Measurements from ENCODE around the gene RNF157.

The RNF157 gene

GRCh38 chr17:76121932-76122430, 118.3 kb downstream of the RNF157 start:
- no peak for DNase-seq

GRCh38 chr17:76120658-76121008, 119.7 kb downstream of the RNF157 start:
- no peak for DNase-seq

- no peak for DNase-seq
These were observed 120.6 kb downstream of the RNF157 start for GRCh38 chr17:76119409-76120371.

- no peak for DNase-seq
These were observed 125.0 kb downstream of the RNF157 start for GRCh38 chr17:76115138-76115754.

- no peak for DNase-seq
These were observed 128.3 kb downstream of the RNF157 start for GRCh38 chr17:76111956-76112355.

- DNase-seq, result no peak
These were observed 132.8 kb downstream of the RNF157 start for GRCh38 chr17:76107509-76107908.

DNA sequence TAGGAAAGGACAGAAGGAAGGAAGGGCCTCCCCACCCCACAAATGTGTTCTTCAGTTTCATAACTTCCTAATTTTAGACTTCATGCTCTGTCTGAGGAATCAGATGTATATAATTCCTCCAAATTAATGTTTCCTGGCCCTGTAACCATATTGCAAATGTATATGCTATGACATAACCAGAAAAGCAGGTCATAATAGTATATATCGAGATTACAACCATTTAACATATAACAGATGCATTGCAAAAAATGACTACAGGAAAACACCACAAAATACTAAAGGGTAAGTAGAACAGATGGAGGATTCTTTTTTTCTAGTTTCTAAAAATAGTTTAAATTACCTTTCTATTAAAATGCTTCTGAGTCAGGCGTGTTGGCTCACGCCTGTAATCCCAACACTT, 133.6 kb downstream of the RNF157 start:
- no peak for DNase-seq

- no peak for DNase-seq
These were observed 135.4 kb downstream of the RNF157 start for GRCh38 chr17:76104896-76105231.

GRCh38 chr17:76104140-76104895, 136.0 kb downstream of the RNF157 start:
- no peak for DNase-seq

GRCh38 chr17:76103274-76104139, 136.8 kb downstream of the RNF157 start, which contains the start of gene EXOC7:
Gene EXOC7, minus strand, starts transcription at chr17:76103787. Its CDS starts 95 bp downstream, at chr17:76103692.
- peak; percentile 91 for DNase-seq

DNA sequence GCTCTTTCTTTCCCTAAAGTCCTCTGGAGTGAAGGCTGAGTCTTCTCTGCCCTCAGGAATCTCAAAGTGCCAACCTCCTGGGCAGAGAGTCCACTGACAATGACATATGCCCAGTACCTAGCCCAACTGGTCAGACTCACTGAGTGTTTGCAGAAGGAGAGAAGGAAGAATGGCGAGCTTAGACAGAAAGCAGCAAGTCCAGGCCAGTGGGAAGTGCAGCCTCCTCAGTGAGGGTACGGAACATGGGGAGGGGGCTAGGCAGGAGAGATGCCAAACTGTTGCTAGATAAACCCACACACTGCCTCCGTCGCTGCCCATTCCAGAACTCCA, 137.4 kb downstream of the RNF157 start:
- DNase-seq, result no peak

DNA sequence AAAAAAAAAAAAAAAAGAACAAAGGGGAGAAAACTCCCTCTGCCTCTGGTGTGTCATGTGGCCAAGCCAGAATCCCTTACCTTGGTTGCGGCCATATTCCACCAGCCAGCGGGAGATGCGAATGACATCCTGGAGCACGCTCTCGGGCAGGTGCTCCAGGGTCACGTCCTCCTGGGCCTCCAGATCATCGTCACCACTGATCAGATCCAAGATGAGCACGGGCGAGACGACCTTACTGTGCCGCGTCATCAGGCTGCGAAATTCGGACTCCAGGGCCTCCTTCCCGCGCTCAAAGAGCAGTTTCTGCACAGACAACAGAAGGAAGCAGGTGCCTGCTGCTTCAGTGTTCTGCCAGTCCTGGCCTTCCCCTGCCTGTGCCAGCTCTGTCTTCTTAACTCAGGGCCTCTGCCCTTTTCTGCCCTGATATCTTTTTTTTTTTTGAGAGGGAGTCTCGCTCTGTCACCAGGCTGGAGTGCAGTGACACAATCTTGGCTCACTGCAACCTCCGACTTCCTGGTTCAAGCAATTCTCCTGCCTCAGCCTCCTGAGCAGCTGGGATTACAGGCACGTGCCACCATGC, 142.5 kb downstream of the RNF157 start:
- no peak for DNase-seq

GRCh38 chr17:76095943-76096342, 144.3 kb downstream of the RNF157 start:
- DNase-seq, result no peak

DNA sequence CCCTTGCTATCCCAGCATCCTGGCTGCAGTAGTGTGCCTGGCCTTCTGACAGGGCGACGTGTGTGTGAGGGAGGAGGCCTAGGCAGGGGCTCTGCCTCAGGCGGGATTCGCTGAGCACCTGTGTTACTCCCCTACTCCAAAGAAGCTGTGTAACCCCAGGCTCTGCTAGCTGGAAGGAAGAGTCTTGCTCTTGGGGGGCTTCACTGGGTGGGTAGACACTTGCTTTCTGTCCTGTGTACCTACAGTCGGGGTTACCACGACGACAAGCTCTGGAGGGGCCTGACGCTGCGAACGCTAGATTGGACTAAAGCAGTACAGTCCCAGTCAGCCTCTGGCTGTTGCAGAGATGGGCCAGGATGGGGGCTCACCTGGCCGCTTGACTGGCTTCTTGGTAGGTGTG, 146.2 kb downstream of the RNF157 start:
- DNase-seq, result no peak

DNA sequence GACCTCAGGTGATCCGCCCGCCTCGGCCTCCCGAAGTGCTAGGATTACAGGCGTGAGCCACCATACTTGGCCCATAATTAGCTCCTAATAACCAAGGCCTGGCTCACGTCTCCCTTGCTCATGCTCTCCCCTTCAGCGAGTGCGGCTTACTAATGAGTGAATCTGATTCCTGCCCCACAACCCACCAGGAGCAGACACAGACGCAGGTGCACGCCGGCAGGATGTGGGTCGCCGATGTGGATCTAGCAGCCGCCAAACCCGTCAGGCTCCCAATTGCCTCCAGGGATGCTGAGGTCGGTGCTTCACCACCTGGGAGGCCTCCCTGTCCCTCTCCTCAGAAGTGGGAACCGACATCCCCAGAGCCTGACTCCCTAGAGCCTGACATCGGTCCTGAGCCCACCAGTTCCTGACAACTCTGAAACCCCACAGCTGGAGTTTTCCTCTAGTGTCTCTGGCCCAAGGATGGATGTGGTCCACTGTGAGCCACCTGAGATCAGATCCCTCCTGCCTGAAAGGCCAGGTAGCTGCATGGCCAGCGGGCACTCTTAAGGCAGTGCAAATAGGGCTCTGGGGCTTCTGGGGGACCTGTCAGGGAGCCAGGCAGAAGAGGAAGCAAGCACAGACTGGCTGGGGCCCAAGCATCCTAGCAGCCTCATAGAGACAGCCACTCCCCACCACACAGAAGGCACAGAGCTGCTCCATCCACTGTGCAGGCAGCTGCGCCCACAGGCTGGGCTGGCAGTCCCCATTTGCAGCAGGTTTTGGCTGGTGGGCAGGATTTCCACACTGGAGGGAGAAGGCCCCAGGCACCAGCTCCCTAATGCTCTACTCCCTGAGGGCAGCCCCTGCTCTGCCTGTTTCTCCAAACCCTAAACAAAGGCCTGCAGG, 147.5 kb downstream of the RNF157 start:
- no peak for DNase-seq

Data from activated T-cell treated with anti-CD3 and anti-CD28 coated beads for 4 hours (primary cell).